ENCODE data around the gene RCOR2.

DNA sequence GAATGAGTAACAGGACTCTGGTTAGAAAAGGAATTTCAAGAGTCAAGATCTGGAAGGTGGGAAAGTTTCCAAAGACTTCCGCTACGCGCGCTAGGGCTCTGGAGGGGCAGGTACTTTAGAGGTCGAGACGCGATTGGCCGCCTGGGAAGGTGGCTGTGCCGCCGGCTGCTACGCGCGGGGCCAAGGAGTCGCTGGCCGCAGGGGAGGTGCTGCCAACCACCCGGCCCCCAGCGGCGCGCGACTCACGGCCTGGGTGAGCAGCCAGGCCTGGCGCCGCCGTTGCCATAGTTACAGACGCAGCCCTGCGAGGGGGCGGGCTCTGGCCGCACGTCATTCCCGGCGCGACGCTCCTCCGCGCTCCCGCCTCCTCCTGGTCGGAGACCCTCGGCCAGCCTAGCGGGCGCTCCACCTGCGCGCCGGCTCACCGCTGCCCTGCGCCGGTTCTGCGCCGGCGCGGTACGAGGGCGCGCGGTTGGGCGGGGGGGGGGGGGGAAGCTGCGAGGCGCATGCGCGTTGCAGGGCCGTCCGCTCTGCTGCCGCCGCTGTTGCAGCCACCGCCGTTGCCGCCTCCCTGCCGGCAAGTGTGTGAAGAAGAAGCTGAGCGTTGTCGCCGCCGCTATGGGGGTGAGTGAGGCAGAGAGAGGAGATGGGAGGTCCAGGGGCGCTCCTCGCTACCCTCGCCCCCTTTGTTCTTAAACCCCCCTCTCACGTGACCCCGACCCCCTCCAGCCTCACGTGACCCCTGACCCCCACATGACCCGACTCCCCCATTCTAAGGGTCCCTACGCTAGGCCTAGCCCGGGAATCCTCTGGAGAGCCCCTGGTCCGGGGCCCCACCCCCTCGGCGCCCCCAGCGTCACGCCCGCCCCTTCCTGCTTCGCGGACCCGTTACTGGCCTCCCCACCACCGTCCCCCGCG, 21.8 kb upstream of the RCOR2 start, which contains the start of gene NAA40:
- TF ChIP-seq, protein P1, sequence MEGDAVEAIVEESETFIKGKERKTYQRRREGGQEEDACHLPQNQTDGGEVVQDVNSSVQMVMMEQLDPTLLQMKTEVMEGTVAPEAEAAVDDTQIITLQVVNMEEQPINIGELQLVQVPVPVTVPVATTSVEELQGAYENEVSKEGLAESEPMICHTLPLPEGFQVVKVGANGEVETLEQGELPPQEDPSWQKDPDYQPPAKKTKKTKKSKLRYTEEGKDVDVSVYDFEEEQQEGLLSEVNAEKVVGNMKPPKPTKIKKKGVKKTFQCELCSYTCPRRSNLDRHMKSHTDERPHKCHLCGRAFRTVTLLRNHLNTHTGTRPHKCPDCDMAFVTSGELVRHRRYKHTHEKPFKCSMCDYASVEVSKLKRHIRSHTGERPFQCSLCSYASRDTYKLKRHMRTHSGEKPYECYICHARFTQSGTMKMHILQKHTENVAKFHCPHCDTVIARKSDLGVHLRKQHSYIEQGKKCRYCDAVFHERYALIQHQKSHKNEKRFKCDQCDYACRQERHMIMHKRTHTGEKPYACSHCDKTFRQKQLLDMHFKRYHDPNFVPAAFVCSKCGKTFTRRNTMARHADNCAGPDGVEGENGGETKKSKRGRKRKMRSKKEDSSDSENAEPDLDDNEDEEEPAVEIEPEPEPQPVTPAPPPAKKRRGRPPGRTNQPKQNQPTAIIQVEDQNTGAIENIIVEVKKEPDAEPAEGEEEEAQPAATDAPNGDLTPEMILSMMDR (IDR thresholded peaks at IDR 0.05), result no peak
- no peak for TF ChIP-seq POLR2A (IDR thresholded peaks at IDR 0.05)
- TF ChIP-seq EP300 (IDR thresholded peaks at IDR 0.05), result no peak
